K562 (cell line): Measurements from ENCODE around the gene ATOH8. TPM values are rescaled to one million over a fixed set of nuclear protein-coding genes. Genes with fewer than 3 reads are reported as not detected.

Experiments used
- ATAC-seq: fragments of 200-7000 bp; cut with Tn5 transposase; 3 replicates; pipeline ENCODE4 v1.9.1; 2020; ENCODE audit warnings: moderate library complexity
- BruUV-seq: library from RNA; stranded (reverse); fragments of 400-500 nt; replicated peaks from 2 replicates; lab custom pipeline; 2021; lab: Mats Ljungman, UMichigan
- CTCF ChIA-PET: fragments of 300-600 bp; formaldehyde crosslinking; extraction: SDS; loops from one replicate; lab custom pipeline; 2021; ENCODE audit warnings: low intra/inter-chr PET ratio; lab: Yijun Ruan, JAX
- POLR2A ChIA-PET: fragments of 300-600, 350-650 bp; sonication (Branson Sonifier 250); formaldehyde crosslinking; extraction: SDS; loops from one replicate; lab custom pipeline; 2021; ENCODE audit warnings: antibody characterized with exemption, inconsistent platforms; lab: Yijun Ruan, JAX
- DNase-seq, 4 experiments: peaks; one replicate each; pipeline versions ENCODE4 v3.0.0 to v3.0.0-alpha.2; 2011 to 2018; ENCODE audit warnings: low spot score in 3 of 4, mixed read lengths in 3 of 4; ENCODE audit errors: extremely low read depth in 1 of 4
- FAIRE-seq: peaks from 2 replicates; lab custom pipeline; 2011; peaks lifted over from hg19 to GRCh38; lab: Jason Lieb, UNC
- H2AFZ ChIP-seq: 2 replicates; pipeline ENCODE4 v1.6.0; 2011; ENCODE audit warnings: low read depth, low read length, control low read depth, inconsistent platforms
- H3K27ac ChIP-seq: fragments of 200-600 bp; 3 replicates; pipeline ENCODE4 v1.8.0; 2011; ENCODE audit warnings: low read depth, mild to moderate bottlenecking, control low read depth, inconsistent platforms, low read length, moderate library complexity, mixed read lengths; ENCODE audit errors: extremely low read depth
- H3K27me3 ChIP-seq, 2 experiments: fragments of 300-600 bp in 1 of 2; 2 replicates in 1 of 2; 3 replicates in 1 of 2; pipeline versions ENCODE4 v1.6.0 to v1.8.0; 2011; ENCODE audit warnings: inconsistent platforms in 2 of 2, low read length in 2 of 2, mild to moderate bottlenecking in 1 of 2, mixed read lengths in 1 of 2, moderate library complexity in 1 of 2; ENCODE audit not compliant: control insufficient read depth in 2 of 2, insufficient read depth in 2 of 2
- H3K36me3 ChIP-seq: fragments of 300-600 bp; 3 replicates; pipeline ENCODE4 v1.8.0; 2011; ENCODE audit warnings: mild to moderate bottlenecking, low read length, inconsistent platforms; ENCODE audit not compliant: control insufficient read depth, insufficient read depth
- H3K4me1 ChIP-seq, 2 experiments: fragments of 200-600 bp in 1 of 2; replicated peaks in 1 of 2; 2 replicates in 1 of 2; 3 replicates in 1 of 2; pipeline versions ENCODE4 v1.5.1 to v1.8.0; 2011; ENCODE audit warnings: inconsistent platforms in 2 of 2, low read length in 2 of 2, mild to moderate bottlenecking in 1 of 2, mixed read lengths in 1 of 2, moderate library complexity in 1 of 2; ENCODE audit not compliant: control insufficient read depth in 2 of 2, insufficient read depth in 2 of 2
- H3K4me2 ChIP-seq: 2 replicates; pipeline ENCODE4 v1.6.1; 2011; ENCODE audit warnings: low read length, control low read depth, inconsistent platforms, mixed read lengths; ENCODE audit not compliant: insufficient read depth
- H3K4me3 ChIP-seq: fragments of 200-600 bp; sonication (generic), shearing (Covaris generic); 2 replicates; pipeline ENCODE4 v1.5.1; 2016; ENCODE audit warnings: control low read depth, inconsistent platforms
- H3K79me2 ChIP-seq: fragments of 200-600 bp; 3 replicates; pipeline ENCODE4 v1.8.0; 2011; ENCODE audit warnings: low read length, inconsistent platforms; ENCODE audit not compliant: control insufficient read depth, insufficient read depth
- H3K9ac ChIP-seq, 2 experiments: 2 replicates each; pipeline versions ENCODE4 v1.6.0 to v1.6.1; 2011; ENCODE audit warnings: low read depth in 2 of 2, low read length in 2 of 2, control low read depth in 1 of 2, inconsistent platforms in 1 of 2, mild to moderate bottlenecking in 1 of 2, mixed read lengths in 1 of 2; ENCODE audit not compliant: insufficient read depth in 1 of 2
- H3K9me1 ChIP-seq: one replicate; pipeline ENCODE4 v1.6.0; 2011; ENCODE audit warnings: inconsistent platforms, mild to moderate bottlenecking, low read length, moderate library complexity; ENCODE audit not compliant: control insufficient read depth, insufficient read depth
- H3K9me3 ChIP-seq: replicated peaks from 2 replicates; pipeline ENCODE4 v1.5.1; 2011; ENCODE audit warnings: low read depth, low read length, inconsistent platforms; ENCODE audit not compliant: control insufficient read depth, insufficient read depth
- H4K20me1 ChIP-seq: replicated peaks from 2 replicates; pipeline ENCODE4 v1.6.1; 2011; ENCODE audit warnings: low read length, inconsistent platforms, mixed read lengths; ENCODE audit not compliant: control insufficient read depth, insufficient read depth
- DACH1 ChIP-seq: fragments of 450-650 bp; IDR thresholded peaks from 2 replicates; pipeline ENCODE4 v1.6.1; 2018; ENCODE audit not compliant: partially characterized antibody
- EGR1 ChIP-seq: fragments of 450-650 bp; conservative IDR thresholded peaks from 2 replicates; pipeline ENCODE4 v1.6.1; 2017; ENCODE audit warnings: mild to moderate bottlenecking
- GATAD2B ChIP-seq: fragments of 450-650 bp; IDR thresholded peaks from 2 replicates; pipeline ENCODE4 v1.6.1; 2017; ENCODE audit warnings: mild to moderate bottlenecking, borderline replicate concordance
- HMBOX1 ChIP-seq: sonication (generic); IDR thresholded peaks from 2 replicates; pipeline ENCODE4 v1.6.1; 2016
- HOXB6 ChIP-seq: fragments of 250-450 bp; sonication (Bioruptor Pico); IDR thresholded peaks from 2 replicates; pipeline ENCODE4 v1.5.1; 2022; ENCODE audit warnings: mild to moderate bottlenecking, borderline replicate concordance
- KLF1 ChIP-seq: fragments of 450-650 bp; IDR thresholded peaks from 2 replicates; pipeline ENCODE4 v1.6.1; 2016; ENCODE audit warnings: missing genetic modification characterization, missing compliant biosample characterization
- ZFP91 ChIP-seq: sonication (generic); formaldehyde crosslinking; IDR thresholded peaks from 2 replicates; pipeline ENCODE4 v1.8.0; 2022; ENCODE audit warnings: mild to moderate bottlenecking, missing genetic modification reagents
- ZNF23 ChIP-seq: fragments of 250-450 bp; sonication (Bioruptor Pico); IDR thresholded peaks from 2 replicates; pipeline ENCODE4 v1.4.0; 2020; ENCODE audit warnings: mild to moderate bottlenecking
- ZNF274 ChIP-seq: IDR thresholded peaks from 2 replicates; pipeline ENCODE4 v1.6.1; 2011; ENCODE audit warnings: low read depth, mild to moderate bottlenecking, low read length, moderate library complexity, borderline replicate concordance
- ZNF395 ChIP-seq: fragments of 200-800 bp; sonication (Bioruptor generic); IDR thresholded peaks from 2 replicates; pipeline ENCODE4 v1.6.1; 2017; ENCODE audit warnings: missing genetic modification characterization, missing compliant biosample characterization
- ZNF408 ChIP-seq: fragments of 250-450 bp; sonication (Bioruptor Pico); IDR thresholded peaks from 2 replicates; pipeline ENCODE4 v1.4.0; 2020; ENCODE audit warnings: low read depth, mild to moderate bottlenecking, moderate library complexity
- ZNF766 ChIP-seq: fragments of 200-800 bp; sonication (Bioruptor generic); conservative IDR thresholded peaks from 2 replicates; pipeline ENCODE4 v1.6.1; 2016; ENCODE audit warnings: missing genetic modification characterization, missing compliant biosample characterization
- WGBS: fragments of 100-300 bp; shearing (Covaris generic); methylation state at CpG from one replicate; pipeline ENCODE4 v1.1.6; 2016; ENCODE audit warnings: low coverage, mixed read lengths; ENCODE audit not compliant: insufficient coverage; ENCODE audit errors: missing lambda C conversion rate; 5-methylcytosine and 5-hydroxymethylcytosine counted together
- in situ Hi-C: fragments of 300-500 bp; cut with MboI; formaldehyde crosslinking; loops from 4 replicates; pipeline ENCODE4 v1.15.0; 2018; ENCODE audit warnings: inconsistent platforms, mixed read lengths
- intact Hi-C: fragments of 100-400 bp; cut with micrococcal nuclease; formaldehyde crosslinking; loops from 2 replicates; pipeline ENCODE4 v1.14.2; 2022
- polyA plus RNA-seq, 8 experiments: library from polyadenylated mRNA; depleted of rRNA in 4 of 8; stranded (reverse) in 5 of 8; unstranded in 3 of 8; fragments of >200 nt; fragmentation: Nextera tagmentation in 2 of 8; fragmentation: Illumina TruSeq in 1 of 8; extraction: Ambion mirVana in 2 of 8; extraction: Trizol in 1 of 8; gene quantifications; 2 replicates each; pipeline versions ENCODE4 v1.2.1 to v1.2.3, GENCODE V29; 2011 to 2014; ENCODE audit warnings: inconsistent platforms in 1 of 8, missing spikeins in 1 of 8
- total RNA-seq, 7 experiments: library from RNA; depleted of rRNA in 6 of 7; stranded (reverse); fragments of >200 nt in 6 of 7; fragmentation: Illumina TruSeq in 2 of 7; extraction: Trizol in 2 of 7; gene quantifications; 2 replicates each; pipeline versions ENCODE4 v1.2.1 to v1.2.3, GENCODE V29; 2011 to 2021; ENCODE audit warnings: low replicate concordance in 1 of 7

ATOH8 gene
- total and polyA plus RNA-seq, 9 of the 15 experiments (the other 6 are each of a cell fraction or from before 2014, with no cell fraction given): not detected

GRCh38 chr2:85732467-85733120 lies 21.2 kb upstream of the ATOH8 start:
- no peaks in the 10 kb centered on the region for H3K79me2 ChIP-seq
- no peak overlapping the region for H3K4me3 ChIP-seq
- H3K4me1 ChIP-seq: peaks cover 0 to 4% of the 10 kb centered on the region in 2 experiments; a peak in 2 of 5 replicates
- no peak overlapping the region for H3K4me2 ChIP-seq
- no peak overlapping the region; a peak in 1 of 4 replicates for H3K9ac ChIP-seq
- no peaks in the 10 kb centered on the region for H3K36me3 ChIP-seq
- TF ChIP-seq ZNF395 (CRISPR knock-in tag) (no peak), ZFP91 (CRISPR knock-in tag) (no peak), EGR1 (no peak), ZNF274 (no peak), DACH1 (no peak), HOXB6 (CRISPR knock-in tag) (no peak), ZNF408 (CRISPR knock-in tag) (no peak), ZNF766 (CRISPR knock-in tag) (no peak), HMBOX1 (no peak), KLF1 (tag) (no peak), ZNF23 (CRISPR knock-in tag) (no peak), GATAD2B (no peak)
- H4K20me1 ChIP-seq: no peaks in the 10 kb centered on the region
- ATAC-seq (no peak), DNase-seq (no peak), FAIRE-seq (no peak)
- H2AFZ ChIP-seq: no peak overlapping the region
- no TSS peak for BruUV-seq
- in situ Hi-C loops: no loop called here
- 0% methylated on average over 1 of the region's 2 CpGs for WGBS
- ChIA-PET CTCF (no interaction called here), POLR2A (interaction anchor here (0.7 to 1.2 kb wide), 2 partner anchors 12 to 158 kb away, joined by 3 read pairs; no protein-coding TSS in a partner anchor)
- intact Hi-C loops: no loop called here
- no peak overlapping the region for H3K27ac ChIP-seq
- H3K27me3 ChIP-seq: peaks cover 23 to 67% of the 10 kb centered on the region in 2 experiments
- H3K9me1 ChIP-seq: no peaks in the 10 kb centered on the region
- no peaks in the 10 kb centered on the region for H3K9me3 ChIP-seq
